Osteoblast (primary cell): ENCODE results near the gene FOXN3. TPM values are rescaled to one million over a fixed set of nuclear protein-coding genes. Genes with fewer than 3 reads are reported as not detected.

Source experiments
- DNase-seq: peaks from one replicate; pipeline ENCODE4 v3.0.0; 2011; ENCODE audit warnings: low spot score, mixed read lengths; ENCODE audit not compliant: insufficient read length; ENCODE audit errors: missing footprints
- H2AFZ ChIP-seq: 2 replicates; pipeline ENCODE4 v1.6.0; 2011; ENCODE audit warnings: mild to moderate bottlenecking, low read length
- H3K27ac ChIP-seq: 2 replicates; pipeline ENCODE4 v1.5.1; 2011; ENCODE audit warnings: mild to moderate bottlenecking, low read depth, low read length, moderate library complexity
- H3K27me3 ChIP-seq: 2 replicates; pipeline ENCODE4 v1.6.0; 2012; ENCODE audit warnings: mild to moderate bottlenecking, control low read depth, inconsistent platforms, low read length, moderate library complexity; ENCODE audit not compliant: insufficient read depth
- H3K36me3 ChIP-seq: 2 replicates; pipeline ENCODE4 v1.5.1; 2011; ENCODE audit warnings: mild to moderate bottlenecking, low read length, control low read depth, moderate library complexity; ENCODE audit not compliant: insufficient read depth
- H3K4me1 ChIP-seq: 2 replicates; pipeline ENCODE4 v1.5.1; 2011; ENCODE audit warnings: mild to moderate bottlenecking, low read length, control low read depth, moderate library complexity; ENCODE audit not compliant: insufficient read depth
- H3K4me2 ChIP-seq: 2 replicates; pipeline ENCODE4 v1.6.0; 2011; ENCODE audit warnings: mild to moderate bottlenecking, low read length; ENCODE audit not compliant: insufficient read depth
- H3K4me3 ChIP-seq: fragments of 200-600 bp; sonication (generic); 3 replicates; pipeline ENCODE4 v1.5.1; 2012; ENCODE audit warnings: mild to moderate bottlenecking, low read length, inconsistent platforms; ENCODE audit not compliant: insufficient read depth
- H3K79me2 ChIP-seq: 2 replicates; pipeline ENCODE4 v1.6.0; 2012; ENCODE audit warnings: mild to moderate bottlenecking, low read length, control low read depth, inconsistent platforms; ENCODE audit not compliant: insufficient read depth
- H3K9me3 ChIP-seq: 2 replicates; pipeline ENCODE4 v1.5.1; 2011; ENCODE audit warnings: low read depth, low read length, control low read depth
- H4K20me1 ChIP-seq: 2 replicates; pipeline ENCODE4 v1.6.0; 2012; ENCODE audit warnings: mild to moderate bottlenecking, low read length, control low read depth; ENCODE audit not compliant: insufficient read depth
- total RNA-seq: library from RNA; depleted of rRNA; stranded (reverse); fragments of >200 nt; gene quantifications from 2 replicates; pipeline ENCODE4 v1.2.3, GENCODE V29; 2012
- TF ChIP-seq, protein P1 (sequence below): IDR thresholded peaks from 2 replicates; pipeline ENCODE4 v1.5.1; 2011; ENCODE audit warnings: mild to moderate bottlenecking, low read depth, low read length, moderate library complexity; ENCODE audit errors: extremely low read depth

The FOXN3 gene
- total RNA-seq, 1 donor, result 49.9 TPM

DNA sequence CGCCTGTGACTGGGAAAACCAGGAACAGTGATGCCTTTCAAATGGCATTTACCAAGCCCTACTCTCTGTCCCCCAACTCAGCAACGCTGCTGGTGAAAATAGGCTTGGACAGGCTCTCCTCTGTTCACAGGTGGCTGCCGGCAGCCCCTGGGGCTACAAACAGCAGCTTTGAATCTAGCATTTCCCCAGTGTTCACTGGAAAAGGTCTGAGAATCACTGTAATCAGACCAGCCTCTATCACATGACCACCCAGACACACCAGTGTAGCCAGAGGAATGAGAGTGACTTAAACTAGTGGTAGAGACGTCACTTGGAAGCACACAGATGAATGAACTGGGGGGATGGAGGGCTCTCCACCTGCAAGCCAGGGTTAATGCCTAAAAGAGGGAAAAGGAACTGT is 151.8 kb downstream of the FOXN3 start:
- Histone ChIP-seq H3K27ac (no peak overlapping the region), H3K79me2 (peaks cover 3% of the 10 kb centered on the region), H3K4me2 (no peak overlapping the region), H2AFZ (no peak overlapping the region), H4K20me1 (peaks cover 8% of the 10 kb centered on the region), H3K9me3 (no peaks in the 10 kb centered on the region), H3K27me3 (no peaks in the 10 kb centered on the region), H3K4me3 (no peak overlapping the region), H3K36me3 (no peaks in the 10 kb centered on the region), H3K4me1 (no peaks in the 10 kb centered on the region)
- TF ChIP-seq, protein P1, sequence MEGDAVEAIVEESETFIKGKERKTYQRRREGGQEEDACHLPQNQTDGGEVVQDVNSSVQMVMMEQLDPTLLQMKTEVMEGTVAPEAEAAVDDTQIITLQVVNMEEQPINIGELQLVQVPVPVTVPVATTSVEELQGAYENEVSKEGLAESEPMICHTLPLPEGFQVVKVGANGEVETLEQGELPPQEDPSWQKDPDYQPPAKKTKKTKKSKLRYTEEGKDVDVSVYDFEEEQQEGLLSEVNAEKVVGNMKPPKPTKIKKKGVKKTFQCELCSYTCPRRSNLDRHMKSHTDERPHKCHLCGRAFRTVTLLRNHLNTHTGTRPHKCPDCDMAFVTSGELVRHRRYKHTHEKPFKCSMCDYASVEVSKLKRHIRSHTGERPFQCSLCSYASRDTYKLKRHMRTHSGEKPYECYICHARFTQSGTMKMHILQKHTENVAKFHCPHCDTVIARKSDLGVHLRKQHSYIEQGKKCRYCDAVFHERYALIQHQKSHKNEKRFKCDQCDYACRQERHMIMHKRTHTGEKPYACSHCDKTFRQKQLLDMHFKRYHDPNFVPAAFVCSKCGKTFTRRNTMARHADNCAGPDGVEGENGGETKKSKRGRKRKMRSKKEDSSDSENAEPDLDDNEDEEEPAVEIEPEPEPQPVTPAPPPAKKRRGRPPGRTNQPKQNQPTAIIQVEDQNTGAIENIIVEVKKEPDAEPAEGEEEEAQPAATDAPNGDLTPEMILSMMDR, result no peak
- DNase-seq, result no peak

DNA sequence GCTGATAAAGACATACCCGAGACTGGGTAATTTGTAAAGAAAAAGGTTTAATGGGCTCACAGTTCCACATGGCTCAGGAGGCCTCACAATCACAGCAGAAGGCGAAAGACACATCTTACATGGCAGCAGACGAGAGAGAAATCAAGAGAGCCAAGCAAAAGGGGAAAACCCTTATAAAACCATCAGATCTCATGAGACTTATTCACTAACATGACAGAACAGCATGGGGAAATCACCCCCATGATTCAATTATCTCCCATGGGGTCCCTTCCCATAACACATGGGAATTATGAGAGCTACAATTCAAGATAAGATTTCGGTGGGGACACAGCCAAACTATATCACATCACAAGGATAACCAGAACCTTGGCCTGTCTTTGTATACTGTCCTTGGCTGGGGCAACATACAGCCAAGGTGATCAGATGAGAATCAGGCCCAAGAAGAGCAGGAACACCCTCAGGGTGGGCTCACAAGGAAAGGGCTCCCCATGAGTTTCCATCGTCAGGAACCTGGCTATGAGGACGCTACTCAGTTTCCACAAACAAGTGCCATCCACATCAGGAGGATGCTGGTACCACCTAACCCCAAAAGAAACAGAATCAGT is 152.7 kb downstream of the FOXN3 start:
- Histone ChIP-seq H3K4me2 (no peak overlapping the region), H3K9me3 (no peaks in the 10 kb centered on the region), H3K27me3 (no peaks in the 10 kb centered on the region), H3K4me3 (no peak overlapping the region), H3K27ac (no peak overlapping the region), H2AFZ (no peak overlapping the region), H3K4me1 (no peaks in the 10 kb centered on the region), H3K36me3 (no peaks in the 10 kb centered on the region), H4K20me1 (peaks cover 5% of the 10 kb centered on the region), H3K79me2 (peaks cover 3% of the 10 kb centered on the region)
- TF ChIP-seq, protein P1, result no peak
- DNase-seq, result no peak

DNA sequence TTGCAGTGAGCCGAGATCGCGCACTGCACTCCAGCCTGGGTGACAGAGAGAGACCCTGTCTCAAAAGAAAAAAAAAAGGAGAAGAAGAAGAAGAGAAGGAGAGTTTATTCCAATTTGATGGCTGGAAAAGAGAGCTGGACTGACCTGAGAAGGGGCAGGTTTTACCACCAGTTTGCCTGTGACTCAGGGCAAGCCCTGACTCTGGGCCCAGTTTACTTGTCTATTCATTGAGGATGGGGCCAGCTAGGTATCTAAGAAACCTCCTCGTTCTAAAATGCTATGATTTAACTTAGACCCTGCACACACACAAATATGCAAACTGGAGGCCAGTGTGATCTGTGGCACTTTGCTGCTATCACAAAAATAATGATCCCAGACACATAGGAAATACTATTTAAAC is 155.0 kb downstream of the FOXN3 start:
- Histone ChIP-seq H3K27me3 (no peaks in the 10 kb centered on the region), H3K27ac (no peak overlapping the region), H3K4me2 (no peak overlapping the region), H2AFZ (no peak overlapping the region), H3K4me3 (no peak overlapping the region), H3K9me3 (no peaks in the 10 kb centered on the region), H4K20me1 (peaks cover 5% of the 10 kb centered on the region), H3K36me3 (no peaks in the 10 kb centered on the region), H3K4me1 (no peaks in the 10 kb centered on the region), H3K79me2 (no peaks in the 10 kb centered on the region)
- no peak for DNase-seq
- TF ChIP-seq, protein P1, result no peak

DNA sequence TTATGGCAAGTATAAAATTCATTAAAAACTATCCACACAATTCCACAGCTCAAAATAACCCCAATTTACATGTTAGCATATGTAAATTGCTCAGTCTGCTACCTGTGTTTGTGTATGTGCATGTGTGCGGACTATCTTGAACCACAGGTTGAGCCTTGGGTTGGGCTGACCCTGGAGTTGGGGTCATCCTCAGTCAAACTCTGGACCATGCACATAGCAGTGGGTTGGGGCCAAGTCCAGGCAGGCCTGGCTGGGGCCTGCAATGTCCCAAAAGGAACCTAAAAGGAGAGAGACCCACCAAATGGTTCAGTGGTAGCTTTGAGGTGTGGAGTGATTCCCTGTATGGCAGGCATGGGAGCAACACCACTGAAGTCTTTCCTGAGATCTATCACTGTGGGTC is 156.1 kb downstream of the FOXN3 start:
- H3K27me3 ChIP-seq, result no peaks in the 10 kb centered on the region
- DNase-seq, result no peak
- no peak overlapping the region for H3K4me3 ChIP-seq
- no peak overlapping the region for H3K4me2 ChIP-seq
- no peaks in the 10 kb centered on the region for H3K36me3 ChIP-seq
- no peaks in the 10 kb centered on the region for H3K9me3 ChIP-seq
- no peaks in the 10 kb centered on the region for H3K79me2 ChIP-seq
- peaks cover 3% of the 10 kb centered on the region for H4K20me1 ChIP-seq
- no peak overlapping the region for H2AFZ ChIP-seq
- H3K4me1 ChIP-seq, result no peaks in the 10 kb centered on the region
- H3K27ac ChIP-seq, result no peak overlapping the region
- TF ChIP-seq, protein P1, result no peak
